NT2/D1 (cell line): Measurements from ENCODE around the gene MAGEA4.

Experiments used
- YY1 ChIP-seq: IDR thresholded peaks from 2 replicates; pipeline ENCODE4 v1.6.1; 2011; ENCODE audit not compliant: insufficient read length, insufficient read depth
- ZNF274 ChIP-seq: IDR thresholded peaks from 2 replicates; pipeline ENCODE4 v1.6.1; 2011; ENCODE audit warnings: mild to moderate bottlenecking, low read depth, low read length

DNA sequence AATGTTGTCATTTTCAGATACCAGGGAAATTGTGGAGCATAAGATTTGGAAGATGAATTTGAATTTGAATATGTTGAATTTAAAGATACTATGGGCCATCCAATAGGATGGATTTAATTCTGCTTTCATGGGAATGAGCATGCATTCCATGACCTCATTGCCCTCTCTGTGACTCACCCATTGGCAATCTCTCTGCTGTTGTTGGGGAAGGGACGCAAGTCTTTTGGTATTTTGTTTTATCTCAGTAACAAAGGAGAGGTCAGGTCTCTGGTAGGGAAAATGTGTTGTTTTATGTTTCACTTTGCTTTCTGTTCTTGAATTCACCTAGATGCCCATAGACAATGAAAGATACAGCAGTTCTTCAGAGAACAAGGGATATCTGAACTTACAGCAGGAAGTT is 42.1 kb upstream of the MAGEA4 start:
- TF ChIP-seq YY1 (no peak), ZNF274 (no peak)
